ENCODE results near the gene C16orf87. TPM values are rescaled to one million over a fixed set of nuclear protein-coding genes. Genes with fewer than 3 reads are reported as not detected.

Gene C16orf87
- total and polyA plus RNA-seq, 2 donors: 6.4 to 11.7 TPM

DNA sequence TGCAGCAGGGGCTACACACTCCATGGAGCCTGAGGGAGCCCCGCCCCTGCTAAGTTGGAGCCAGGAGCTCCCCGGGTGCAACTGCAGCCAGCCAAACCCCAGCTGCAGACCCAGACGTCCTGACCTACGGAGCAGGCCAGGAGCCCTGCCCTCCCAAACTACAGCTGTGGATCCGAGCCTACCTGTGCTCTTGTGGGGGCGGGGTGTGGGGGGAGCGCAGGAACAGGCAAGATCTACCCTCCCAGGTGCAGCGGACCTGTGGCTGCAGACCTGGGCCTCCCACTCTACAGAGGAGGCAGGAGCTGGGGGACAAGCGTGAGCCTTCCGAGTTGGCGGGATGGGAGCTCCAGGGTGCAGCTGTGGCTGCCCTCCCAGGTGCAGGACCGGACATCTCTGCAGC, 53.2 kb downstream of the C16orf87 start:
- H3K27ac ChIP-seq (ENCODE audit: low read depth): no peak overlapping the region
- H3K4me1 ChIP-seq (ENCODE audit: insufficient read depth): no peaks in the 10 kb centered on the region
- no peak for DNase-seq (ENCODE audit: extremely low spot score)
- H3K36me3 ChIP-seq (ENCODE audit: insufficient read depth): no peaks in the 10 kb centered on the region
- H3K4me3 ChIP-seq (ENCODE audit: low read depth, low read length): no peak overlapping the region
- 90% methylated on average over 12 of the region's 12 CpGs for WGBS

DNA sequence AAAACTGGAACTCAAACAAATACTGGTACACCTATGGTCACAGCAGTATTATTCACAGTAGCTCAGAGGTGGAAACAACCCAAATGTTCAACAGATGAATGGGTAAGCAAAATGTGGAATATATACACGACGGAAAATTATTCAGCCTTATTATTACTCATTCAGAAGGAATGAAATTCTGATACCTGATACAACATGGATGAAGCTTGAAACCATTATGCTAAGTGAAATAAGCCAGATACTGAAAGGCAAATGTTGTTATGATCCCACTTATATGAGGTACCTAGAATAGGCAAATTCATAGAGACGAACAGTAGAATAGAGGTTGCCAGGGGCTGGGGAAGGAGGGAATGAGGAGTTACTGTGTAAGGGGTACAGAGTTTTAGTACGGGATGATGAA, 55.8 kb downstream of the C16orf87 start:
- H3K4me1 ChIP-seq (ENCODE audit: insufficient read depth): no peaks in the 10 kb centered on the region
- WGBS: 85% methylated on average over 4 of the region's 4 CpGs
- H3K4me3 ChIP-seq (ENCODE audit: low read depth, low read length): no peak overlapping the region
- no peak for DNase-seq (ENCODE audit: extremely low spot score)
- no peak overlapping the region for H3K27ac ChIP-seq (ENCODE audit: low read depth)
- no peaks in the 10 kb centered on the region for H3K36me3 ChIP-seq (ENCODE audit: insufficient read depth)

DNA sequence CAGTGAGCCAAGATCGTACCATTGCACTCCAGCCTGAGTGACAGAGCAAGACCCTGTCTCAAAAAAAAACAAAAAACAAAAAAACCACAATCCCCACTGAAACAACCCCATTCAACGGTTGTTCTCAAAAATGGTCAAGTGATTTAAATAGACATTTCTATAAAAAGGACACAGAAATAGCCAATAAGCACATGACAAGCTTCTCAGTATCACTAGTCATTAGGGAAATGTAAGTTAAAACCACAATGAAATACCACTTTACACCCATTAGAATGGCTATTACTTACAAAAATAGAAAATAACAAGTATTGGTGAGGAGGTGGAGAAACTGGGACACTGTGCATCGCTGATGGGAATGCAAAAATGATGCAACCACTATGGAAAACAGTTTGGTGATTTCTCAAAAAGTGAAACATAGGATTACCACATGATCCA, 56.2 kb downstream of the C16orf87 start:
- Histone ChIP-seq H3K36me3 (ENCODE audit: insufficient read depth) (no peaks in the 10 kb centered on the region), H3K27ac (ENCODE audit: low read depth) (no peak overlapping the region), H3K4me3 (ENCODE audit: low read depth, low read length) (no peak overlapping the region), H3K4me1 (ENCODE audit: insufficient read depth) (no peaks in the 10 kb centered on the region)
- 82% methylated on average over 3 of the region's 3 CpGs for WGBS
- no peak for DNase-seq (ENCODE audit: extremely low spot score)

DNA sequence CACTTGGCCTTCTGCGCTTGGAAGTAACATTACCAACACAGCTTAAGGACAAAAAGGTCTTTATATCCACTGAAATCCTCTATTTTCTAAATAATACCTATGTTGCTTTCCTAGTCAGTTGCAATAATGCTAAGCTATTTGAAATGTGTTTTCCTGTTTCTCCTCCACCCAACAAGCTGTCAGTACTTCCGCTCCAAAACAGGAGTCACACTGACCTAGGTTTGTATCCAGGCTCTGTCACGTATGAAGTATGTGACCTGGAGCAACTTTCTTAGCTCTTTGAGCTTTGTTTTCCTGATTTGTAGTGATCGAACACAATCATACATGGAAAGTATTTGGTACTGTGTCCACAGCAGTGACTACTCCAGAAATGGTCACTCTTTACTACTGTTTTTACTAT, 58.5 kb downstream of the C16orf87 start:
- no peak for DNase-seq (ENCODE audit: extremely low spot score)
- WGBS: 74% methylated on average over 4 of the region's 4 CpGs
- H3K27ac ChIP-seq (ENCODE audit: low read depth): no peak overlapping the region
- H3K4me1 ChIP-seq (ENCODE audit: insufficient read depth): no peaks in the 10 kb centered on the region
- no peaks in the 10 kb centered on the region for H3K36me3 ChIP-seq (ENCODE audit: insufficient read depth)
- H3K4me3 ChIP-seq (ENCODE audit: low read depth, low read length): no peak overlapping the region

DNA sequence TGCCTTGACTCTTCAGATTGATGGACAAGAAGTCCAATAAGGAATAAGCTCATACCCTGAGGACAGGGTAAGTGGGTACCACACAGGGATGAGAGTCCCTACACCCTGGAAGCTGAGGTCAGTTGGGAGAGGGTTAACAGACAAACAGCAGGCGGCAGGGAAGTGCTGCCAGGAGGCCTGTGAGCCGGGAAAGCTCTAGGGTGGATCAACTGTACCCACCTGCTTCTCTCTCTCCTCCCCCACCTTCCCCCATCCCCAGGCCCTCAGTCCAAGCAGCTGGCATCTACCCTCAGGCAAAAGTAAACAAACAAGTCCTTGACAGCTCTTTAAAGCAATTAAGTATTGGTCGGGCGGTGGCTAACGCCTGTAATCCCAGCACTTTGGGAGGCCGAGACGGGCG, 62.2 kb downstream of the C16orf87 start:
- H3K4me1 ChIP-seq (ENCODE audit: insufficient read depth): no peaks in the 10 kb centered on the region
- WGBS: 72% methylated on average over 8 of the region's 8 CpGs
- no peak overlapping the region for H3K27ac ChIP-seq (ENCODE audit: low read depth)
- H3K36me3 ChIP-seq (ENCODE audit: insufficient read depth): no peaks in the 10 kb centered on the region
- no peak overlapping the region for H3K4me3 ChIP-seq (ENCODE audit: low read depth, low read length)
- no peak for DNase-seq (ENCODE audit: extremely low spot score)

DNA sequence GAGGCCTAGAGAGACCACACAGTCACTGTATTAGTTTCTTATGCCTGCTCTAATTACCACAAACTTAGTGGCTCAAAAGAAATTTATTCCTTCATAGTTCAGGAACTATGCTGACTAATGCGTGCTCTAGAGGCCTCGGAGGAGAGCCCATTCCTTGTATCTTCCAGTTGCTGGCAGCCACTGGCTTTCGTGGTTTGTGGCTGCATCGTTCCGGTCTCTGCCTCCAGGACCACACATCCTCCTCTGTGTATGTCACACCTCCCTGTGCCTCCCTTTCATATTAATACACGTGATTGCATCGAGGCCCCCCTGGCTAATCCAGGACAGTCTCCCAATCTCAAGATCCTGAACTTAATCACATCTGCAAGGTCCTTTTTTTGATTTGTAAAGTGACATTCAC, 65.9 kb downstream of the C16orf87 start:
- no peak for DNase-seq (ENCODE audit: extremely low spot score)
- Histone ChIP-seq H3K4me1 (ENCODE audit: insufficient read depth) (no peaks in the 10 kb centered on the region), H3K27ac (ENCODE audit: low read depth) (no peak overlapping the region), H3K36me3 (ENCODE audit: insufficient read depth) (no peaks in the 10 kb centered on the region), H3K4me3 (ENCODE audit: low read depth, low read length) (no peak overlapping the region)
- WGBS: 80% methylated on average over 7 of the region's 7 CpGs

DNA sequence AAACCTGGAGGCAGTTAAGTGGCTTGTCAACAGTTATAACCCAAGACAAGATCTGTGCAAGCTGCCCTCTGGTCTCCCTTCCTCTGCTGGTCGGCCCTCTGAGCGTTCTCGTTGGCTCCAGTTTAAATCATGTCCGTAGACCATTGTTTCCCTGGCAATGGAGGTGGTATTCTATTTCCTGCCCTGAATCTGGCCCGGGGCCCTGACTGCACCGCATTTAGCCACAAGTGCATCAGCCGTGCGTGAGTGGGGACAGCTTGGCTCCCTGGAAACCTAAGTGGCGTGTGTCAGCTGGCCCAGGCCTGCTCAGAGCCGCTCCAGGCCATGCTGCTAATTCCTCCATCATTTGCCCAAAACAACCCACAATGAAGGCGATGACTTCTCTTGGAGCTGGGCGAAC, 67.8 kb downstream of the C16orf87 start:
- no peak for DNase-seq (ENCODE audit: extremely low spot score)

DNA sequence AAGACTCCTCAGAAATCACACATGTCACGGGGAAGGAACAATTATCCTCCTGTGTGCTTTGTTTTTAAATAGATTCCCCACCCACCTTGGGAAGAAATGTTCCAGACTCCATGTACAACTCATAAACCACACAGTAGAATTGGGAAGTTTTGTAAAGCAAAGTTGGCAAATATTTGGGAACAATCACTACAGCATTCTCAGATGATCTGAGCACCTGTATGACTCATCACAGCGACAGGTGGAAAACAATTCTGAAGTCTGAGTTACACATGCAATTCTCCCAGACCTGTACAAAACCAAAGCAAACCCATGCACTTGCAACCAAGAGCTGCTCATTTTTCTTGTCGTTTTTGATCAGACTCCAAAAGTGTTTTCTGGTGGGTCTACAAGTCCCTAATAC, 68.4 kb downstream of the C16orf87 start:
- Histone ChIP-seq H3K4me3 (ENCODE audit: low read depth, low read length) (no peak overlapping the region), H3K27ac (ENCODE audit: low read depth) (no peak overlapping the region), H3K4me1 (ENCODE audit: insufficient read depth) (no peaks in the 10 kb centered on the region), H3K36me3 (ENCODE audit: insufficient read depth) (no peaks in the 10 kb centered on the region)
- DNase-seq (ENCODE audit: extremely low spot score): no peak
- 66% methylated on average over 3 of the region's 3 CpGs for WGBS

More for the DNA sequence above, 67.8 kb downstream of the C16orf87 start:
- no peaks in the 10 kb centered on the region for H3K4me1 ChIP-seq (ENCODE audit: insufficient read depth)
- 38% methylated on average over 12 of the region's 12 CpGs for WGBS
- no peak overlapping the region for H3K4me3 ChIP-seq (ENCODE audit: low read depth, low read length)
- no peaks in the 10 kb centered on the region for H3K36me3 ChIP-seq (ENCODE audit: insufficient read depth)
- H3K27ac ChIP-seq (ENCODE audit: low read depth): no peak overlapping the region

DNA sequence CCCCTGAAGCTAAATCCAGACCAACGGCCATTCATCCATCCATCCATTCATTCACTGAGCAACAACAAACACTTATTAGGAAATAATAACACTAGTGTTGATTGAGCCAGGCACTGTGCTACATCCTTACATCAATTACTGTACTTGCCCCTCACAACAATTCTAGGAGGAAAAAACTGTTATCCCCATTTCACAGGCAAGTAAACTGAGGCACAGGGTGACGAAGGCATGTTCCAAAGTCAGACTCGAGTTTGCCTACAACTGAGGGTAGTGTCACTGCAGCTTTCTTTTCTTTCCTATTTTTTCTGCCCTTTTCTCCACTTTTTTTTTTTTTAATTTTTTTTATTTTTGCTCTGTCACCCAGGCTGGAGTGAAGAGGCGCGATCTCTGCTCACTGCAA, 71.7 kb downstream of the C16orf87 start:
- H3K4me1 ChIP-seq (ENCODE audit: insufficient read depth): no peaks in the 10 kb centered on the region
- no peak overlapping the region for H3K27ac ChIP-seq (ENCODE audit: low read depth)
- H3K36me3 ChIP-seq (ENCODE audit: insufficient read depth): no peaks in the 10 kb centered on the region
- no peak for DNase-seq (ENCODE audit: extremely low spot score)
- H3K4me3 ChIP-seq (ENCODE audit: low read depth, low read length): no peak overlapping the region
- 89% methylated on average over 5 of the region's 5 CpGs for WGBS

DNA sequence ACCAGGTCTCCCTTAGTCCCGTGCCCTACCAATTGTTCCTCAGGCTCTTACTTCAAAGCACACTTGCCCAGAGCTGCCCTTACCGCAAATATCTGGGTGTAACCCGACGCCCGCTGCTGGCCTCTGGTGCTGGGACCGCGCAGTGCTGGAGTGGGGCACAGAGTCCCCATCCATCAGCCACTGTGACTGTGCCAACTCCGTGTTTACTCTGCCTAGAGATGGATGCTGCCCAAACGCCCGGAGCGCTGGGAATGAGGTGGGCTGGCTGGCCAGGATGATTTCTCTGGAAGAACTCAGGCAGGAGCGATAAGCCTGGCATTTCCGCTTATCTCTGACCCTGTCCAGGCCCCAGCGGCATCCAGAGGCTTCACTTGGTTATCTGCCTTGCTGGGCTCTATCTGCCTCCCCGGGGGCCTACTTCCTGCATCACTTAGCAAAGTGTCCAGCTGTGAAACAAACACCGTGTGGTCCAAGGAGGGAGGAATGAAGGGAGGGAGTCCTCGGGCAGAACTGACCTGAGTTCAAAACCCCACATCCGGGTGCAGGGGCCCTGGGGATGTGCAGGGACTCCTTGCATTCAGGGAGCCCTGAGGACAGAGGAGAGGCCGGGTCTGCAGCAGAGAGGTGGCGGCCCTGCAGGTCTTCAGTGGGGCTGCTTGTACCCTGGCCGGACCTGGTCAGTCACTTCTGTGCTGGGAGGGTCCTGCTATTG, 73.5 kb downstream of the C16orf87 start:
- DNase-seq (ENCODE audit: extremely low spot score): no peak
- WGBS: 30% methylated on average over 21 of the region's 21 CpGs

DNA sequence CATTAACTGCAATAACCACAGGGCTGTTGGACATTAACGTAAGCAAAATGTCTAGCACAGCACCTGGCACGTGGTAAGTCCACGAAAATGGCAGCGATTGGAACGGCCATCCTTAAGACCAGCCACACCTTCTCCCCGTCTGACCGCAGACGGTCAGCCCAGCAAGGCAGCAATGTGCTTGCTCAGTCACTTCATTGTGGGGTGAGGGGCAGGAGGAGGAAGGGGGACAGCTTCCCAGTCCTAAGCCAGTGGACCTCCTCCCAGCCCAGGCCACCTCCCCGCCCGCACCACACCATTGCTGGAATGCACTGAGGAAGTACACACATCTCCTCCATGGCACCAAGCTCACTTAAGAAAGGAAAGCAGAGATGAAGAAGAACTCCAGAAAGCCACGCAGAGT, 74.2 kb downstream of the C16orf87 start:
- Histone ChIP-seq H3K4me3 (ENCODE audit: low read depth, low read length) (no peak overlapping the region), H3K36me3 (ENCODE audit: insufficient read depth) (no peaks in the 10 kb centered on the region), H3K27ac (ENCODE audit: low read depth) (no peak overlapping the region), H3K4me1 (ENCODE audit: insufficient read depth) (no peaks in the 10 kb centered on the region)
- no peak for DNase-seq (ENCODE audit: extremely low spot score)
- WGBS: 82% methylated on average over 11 of the region's 11 CpGs

More for the DNA sequence above, 73.5 kb downstream of the C16orf87 start:
- H3K36me3 ChIP-seq (ENCODE audit: insufficient read depth): no peaks in the 10 kb centered on the region
- no peak overlapping the region for H3K27ac ChIP-seq (ENCODE audit: low read depth)
- H3K4me1 ChIP-seq (ENCODE audit: insufficient read depth): no peaks in the 10 kb centered on the region
- H3K4me3 ChIP-seq (ENCODE audit: low read depth, low read length): no peak overlapping the region

DNA sequence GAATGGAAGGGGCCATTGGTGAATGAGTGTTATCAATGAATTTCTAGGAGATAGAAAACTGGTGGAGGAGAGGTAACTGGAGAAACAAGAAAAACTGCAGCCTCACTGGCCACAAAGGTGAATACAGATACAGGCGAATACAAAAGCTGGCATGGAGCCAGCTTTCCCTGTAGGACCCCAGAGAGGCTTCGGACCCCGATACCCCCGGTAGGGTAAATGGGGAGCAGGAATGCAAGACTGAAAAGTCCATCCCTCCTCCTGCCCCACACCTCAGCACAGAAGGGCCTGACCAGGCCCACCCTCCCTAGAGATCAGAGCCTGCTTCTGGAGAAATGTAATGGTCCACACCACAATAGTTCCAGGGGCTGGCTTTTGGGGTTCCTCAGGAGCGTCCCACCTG, 78.0 kb downstream of the C16orf87 start:
- Histone ChIP-seq H3K4me1 (ENCODE audit: insufficient read depth) (no peaks in the 10 kb centered on the region), H3K36me3 (ENCODE audit: insufficient read depth) (no peaks in the 10 kb centered on the region), H3K27ac (ENCODE audit: low read depth) (no peak overlapping the region), H3K4me3 (ENCODE audit: low read depth, low read length) (no peak overlapping the region)
- no peak for DNase-seq (ENCODE audit: extremely low spot score)
- 75% methylated on average over 5 of the region's 5 CpGs for WGBS

DNA sequence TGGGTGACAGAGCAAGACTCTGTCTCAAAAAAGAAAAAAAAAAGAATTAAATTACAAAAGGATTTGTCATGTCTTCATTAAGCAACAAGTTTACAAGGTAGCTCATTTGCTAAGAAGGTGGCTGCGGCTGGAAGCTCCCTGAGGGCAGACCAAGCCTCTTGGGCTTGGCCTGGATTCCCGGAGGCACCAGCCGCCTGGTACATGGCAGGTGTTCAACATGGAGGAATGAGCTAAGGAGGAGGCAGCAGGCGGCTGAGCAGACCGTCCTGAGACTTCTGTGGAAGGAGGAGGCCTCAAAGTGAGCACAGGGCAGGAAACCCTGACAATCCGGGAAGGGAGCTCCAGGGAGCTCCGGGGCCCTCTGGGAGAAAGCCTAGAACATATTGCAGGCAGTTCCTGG, 79.6 kb downstream of the C16orf87 start:
- H3K4me3 ChIP-seq (ENCODE audit: low read depth, low read length): no peak overlapping the region
- DNase-seq (ENCODE audit: extremely low spot score): no peak
- no peaks in the 10 kb centered on the region for H3K36me3 ChIP-seq (ENCODE audit: insufficient read depth)
- H3K27ac ChIP-seq (ENCODE audit: low read depth): no peak overlapping the region
- no peaks in the 10 kb centered on the region for H3K4me1 ChIP-seq (ENCODE audit: insufficient read depth)
- 82% methylated on average over 7 of the region's 7 CpGs for WGBS

DNA sequence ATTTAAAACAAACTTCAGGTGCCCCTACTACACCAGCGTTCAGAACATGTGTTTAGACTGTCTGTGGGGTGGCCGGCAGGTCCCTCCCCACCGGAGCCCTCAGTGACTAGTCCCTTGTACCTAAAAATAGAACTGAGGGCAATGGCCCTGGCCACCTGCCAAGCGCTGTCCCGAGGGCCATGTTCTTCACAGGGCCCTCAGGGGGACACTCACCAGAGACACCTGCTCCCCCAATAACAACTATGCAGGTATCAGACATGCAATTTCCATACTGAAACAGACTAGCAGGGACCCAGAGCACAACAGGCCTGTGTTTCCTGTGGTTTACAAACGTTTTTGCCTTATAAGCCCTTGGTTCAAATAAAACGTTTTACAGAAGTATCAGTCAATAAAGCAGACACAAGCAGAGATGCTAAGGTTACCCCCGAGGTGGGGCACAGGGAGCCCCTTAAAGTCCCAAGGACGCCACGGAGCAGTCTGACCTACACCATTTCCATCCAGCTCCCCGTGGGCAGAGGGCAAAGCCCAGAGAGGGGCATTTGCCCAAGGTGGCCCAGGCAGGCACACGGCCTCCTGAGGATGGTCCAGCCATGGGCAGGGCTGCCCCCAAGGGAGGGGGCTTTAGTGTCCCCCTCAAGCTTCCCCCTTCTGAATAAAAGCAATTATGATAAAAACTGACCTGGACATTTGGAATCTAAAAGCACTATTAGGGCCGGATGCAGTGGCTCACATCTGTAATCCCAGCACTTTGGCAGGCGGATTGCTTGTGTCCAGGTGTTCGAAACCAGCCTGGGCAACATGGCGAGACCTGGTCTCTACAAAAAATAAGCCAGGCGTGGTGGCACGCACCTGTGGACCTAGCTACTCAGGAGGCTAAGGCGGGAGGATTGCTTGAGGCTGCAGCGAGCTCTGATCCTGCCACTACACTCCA, 81.9 kb downstream of the C16orf87 start:
- 70% methylated on average over 20 of the region's 20 CpGs for WGBS
- H3K4me3 ChIP-seq (ENCODE audit: low read depth, low read length): no peak overlapping the region
- no peak overlapping the region for H3K27ac ChIP-seq (ENCODE audit: low read depth)
- no peaks in the 10 kb centered on the region for H3K36me3 ChIP-seq (ENCODE audit: insufficient read depth)
- no peak for DNase-seq (ENCODE audit: extremely low spot score)
- no peaks in the 10 kb centered on the region for H3K4me1 ChIP-seq (ENCODE audit: insufficient read depth)

Measured in urinary bladder (tissue), 4 donors.